NCI-H2107 treated with DMSO at 0.1 percent for 48 hours (cell line): Measurements from ENCODE around the gene FIBP.
"Not testable (repeated sequence)": the region's sequence is repeated elsewhere in the genome, so short reads cannot be mapped to it uniquely, and the experiment has no call there.

ENCODE experiments used
- DNase-seq: peaks from one replicate; lab custom pipeline; 2025; ENCODE audit not compliant: unreplicated experiment; lab: John Stamatoyannopoulos, UW

Gene FIBP

GRCh38 chr11:65915101-65915820 is 27.0 kb upstream of the FIBP start:
- no peak for DNase-seq

GRCh38 chr11:65912845-65913244 is 24.6 kb upstream of the FIBP start:
- no peak for DNase-seq

GRCh38 chr11:65911682-65912568 is 23.7 kb upstream of the FIBP start:
- peak; percentile 39 for DNase-seq

GRCh38 chr11:65907878-65908277 is 19.6 kb upstream of the FIBP start:
- DNase-seq: no peak

GRCh38 chr11:65906602-65907001 is 18.3 kb upstream of the FIBP start:
- no peak for DNase-seq

GRCh38 chr11:65903715-65904114 is 15.4 kb upstream of the FIBP start:
- DNase-seq: no peak

- no peak for DNase-seq
These were observed 14.8 kb upstream of the FIBP start for GRCh38 chr11:65903068-65903481.

GRCh38 chr11:65900899-65901180 is 12.6 kb upstream of the FIBP start:
- DNase-seq: no peak

- DNase-seq: no peak
These were observed 12.0 kb upstream of the FIBP start, which contains the start of gene FOSL1 for GRCh38 chr11:65900125-65900898. TSS of gene FOSL1 (minus strand) at chr11:65900388. CDS start at chr11:65900339, 49 bp downstream.

GRCh38 chr11:65899356-65900124 is 11.3 kb upstream of the FIBP start:
- DNase-seq: no peak

GRCh38 chr11:65898656-65899355 is 10.5 kb upstream of the FIBP start:
- no peak for DNase-seq

- DNase-seq: no peak
These were observed 8.8 kb upstream of the FIBP start for GRCh38 chr11:65897020-65897471.

- no peak for DNase-seq
These were observed 8.0 kb upstream of the FIBP start for GRCh38 chr11:65896034-65896999.

- DNase-seq: no peak
These were observed 7.3 kb upstream of the FIBP start for GRCh38 chr11:65895482-65895981.

GRCh38 chr11:65894034-65894591 is 5.8 kb upstream of the FIBP start:
- DNase-seq: no peak

GRCh38 chr11:65892661-65893317 is 4.5 kb upstream of the FIBP start:
- DNase-seq: no peak

- DNase-seq: not testable (repeated sequence)
These were observed 3.9 kb upstream of the FIBP start for GRCh38 chr11:65892137-65892540.
